Measurements from ENCODE around the gene GFRA1. TPM values are rescaled to one million over a fixed set of nuclear protein-coding genes. Genes with fewer than 3 reads are reported as not detected.

GFRA1 gene
- total and polyA plus RNA-seq, 2 donors (not counting 3 experiments of a cell fraction or from before 2014, with no cell fraction given), result 0.22 to 0.88 TPM

GRCh38 chr10:116255886-116256751, 16.9 kb downstream of the GFRA1 start:
- Histone ChIP-seq H3K4me3 (replicated peaks in 1 of 3; ENCODE audit: insufficient read depth in 1 of 3, low read depth in 1 of 3, low read length in 3 of 3) (no peak overlapping the region), H3K4me2 (ENCODE audit: insufficient read depth, low read length) (no peak overlapping the region), H3K9me1 (replicated peaks; ENCODE audit: control insufficient read depth, extremely low read depth, insufficient read depth, low read length) (no peaks in the 10 kb centered on the region), H3K4me1 (ENCODE audit: control insufficient read depth, extremely low read depth, insufficient read depth, low read length) (no peaks in the 10 kb centered on the region), H2AFZ (ENCODE audit: low read depth, low read length) (no peak overlapping the region), H3K9me3 (replicated peaks; ENCODE audit: control insufficient read depth, insufficient read depth, low read length) (no peaks in the 10 kb centered on the region), H3K36me3 (ENCODE audit: control insufficient read depth in 2 of 2, extremely low read depth in 1 of 2, insufficient read depth in 2 of 2, low read length in 2 of 2) (no peaks in the 10 kb centered on the region), H3K27ac (ENCODE audit: insufficient read depth, low read depth, low read length) (no peak overlapping the region), H3K79me2 (ENCODE audit: control insufficient read depth, insufficient read depth, low read length) (no peaks in the 10 kb centered on the region), H3K27me3 (ENCODE audit: control insufficient read depth in 2 of 2, insufficient read depth in 2 of 2, low read length in 2 of 2) (no peaks in the 10 kb centered on the region), H3K9ac (replicated peaks; ENCODE audit: extremely low read depth, insufficient read depth, low read length) (no peak overlapping the region), H4K20me1 (replicated peaks; ENCODE audit: control insufficient read depth, extremely low read depth, insufficient read depth, low read length) (no peaks in the 10 kb centered on the region)
- intact Hi-C loops (cut with micrococcal nuclease) (no loop called here), dilution Hi-C loops (cut with MboI; ENCODE audit: extremely low pct_ligation_motif_present, low sequenced_read_pairs) (no loop called here)
- FAIRE-seq (no peak), DNase-seq (ENCODE audit: low read depth, low spot score) (no peak)
- TF ChIP-seq FOS (IDR thresholded peaks at IDR 0.05; ENCODE audit: borderline replicate concordance, insufficient read depth, low read length) (no peak), CTCF (IDR thresholded peaks at IDR 0.05; ENCODE audit: extremely low read depth in 1 of 2, insufficient read depth in 1 of 2, low read depth in 1 of 2, low read length in 2 of 2) (no peak), POLR2A (IDR thresholded peaks at IDR 0.05; ENCODE audit: low read depth, low read length) (no peak), GATA2 (IDR thresholded peaks at IDR 0.05; ENCODE audit: insufficient read depth, insufficient read length, low read depth, low read length) (no peak), MYC (IDR thresholded peaks at IDR 0.05; ENCODE audit: low read depth, low read length) (no peak), EZH2 (IDR thresholded peaks at IDR 0.05; ENCODE audit: borderline replicate concordance, low read depth, low read length, severe bottlenecking) (no peak)
- ChIA-PET CTCF (no interaction called here), POLR2A (no interaction called here)
- BruUV-seq (replicated peaks), result no TSS peak
